GM19395 (cell line): ENCODE measurements around the gene CDYL2.
"Not testable (repeated sequence)": the region's sequence is repeated elsewhere in the genome, so short reads cannot be mapped to it uniquely, and the experiment has no call there.

Experiments used
- ATAC-seq: cut with Tn5 transposase; IDR thresholded peaks from one replicate; pipeline ENCODE4 v1.9.1; 2021; ENCODE audit warnings: mild to moderate bottlenecking, moderate library complexity; ENCODE audit not compliant: unreplicated experiment

The CDYL2 gene

GRCh38 chr16:80804526-80805383 lies at the start of gene CDYL2:
CDYL2 (minus strand) TSS chr16:80804598; CDS start chr16:80804173, 425 bp downstream.
- ATAC-seq: peak; percentile 57

DNA sequence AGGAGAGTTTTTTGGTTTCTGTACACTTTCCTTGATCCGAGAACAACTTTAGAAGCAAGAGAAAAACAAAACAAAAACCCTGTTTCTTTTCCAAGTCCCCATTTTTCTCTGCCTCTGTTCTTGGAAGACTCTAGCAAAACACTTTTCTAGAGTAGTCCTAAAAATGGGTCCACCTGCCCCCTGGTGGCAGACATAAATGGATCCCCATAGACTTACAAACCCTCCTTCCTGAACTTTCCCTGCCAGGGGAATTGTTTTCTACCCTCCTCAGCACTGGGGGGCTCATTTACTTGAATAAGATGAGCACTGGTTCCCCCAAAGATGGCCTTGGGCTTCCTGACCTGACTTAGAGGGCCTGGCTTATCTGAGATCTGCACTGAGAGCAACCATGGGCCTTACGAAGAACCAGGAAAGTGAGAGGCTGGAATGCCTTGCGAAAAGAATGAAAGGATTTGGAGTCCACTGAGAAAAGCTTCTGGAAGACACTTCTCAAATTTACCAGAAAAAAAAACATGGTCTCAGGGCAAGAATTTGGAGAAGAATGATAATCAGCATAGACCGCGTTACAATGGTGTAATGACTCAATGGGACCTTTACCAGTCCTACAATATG lies 48.0 kb upstream of the CDYL2 start:
- ATAC-seq: no peak

DNA sequence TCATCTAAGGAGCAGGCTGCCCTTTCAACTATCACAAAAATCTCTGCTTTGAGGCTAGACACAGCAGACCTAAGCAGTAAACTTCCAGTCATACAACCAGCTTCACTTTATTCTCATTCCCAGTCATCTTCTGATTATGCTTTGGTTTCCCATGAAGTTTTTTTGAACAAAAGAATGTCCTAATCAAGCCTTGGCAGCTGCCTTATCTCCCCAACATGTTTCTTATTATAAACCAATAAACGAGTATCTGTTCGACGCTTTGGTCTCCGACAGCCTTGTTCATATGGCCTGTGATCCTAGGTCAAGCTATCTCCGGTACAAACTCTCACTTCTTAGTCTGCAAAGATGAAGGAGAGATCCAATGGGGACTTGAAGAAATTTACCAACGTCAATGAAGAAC lies 47.4 kb upstream of the CDYL2 start:
- ATAC-seq: no peak

GRCh38 chr16:80850757-80851156 lies 46.4 kb upstream of the CDYL2 start:
- ATAC-seq: no peak

DNA sequence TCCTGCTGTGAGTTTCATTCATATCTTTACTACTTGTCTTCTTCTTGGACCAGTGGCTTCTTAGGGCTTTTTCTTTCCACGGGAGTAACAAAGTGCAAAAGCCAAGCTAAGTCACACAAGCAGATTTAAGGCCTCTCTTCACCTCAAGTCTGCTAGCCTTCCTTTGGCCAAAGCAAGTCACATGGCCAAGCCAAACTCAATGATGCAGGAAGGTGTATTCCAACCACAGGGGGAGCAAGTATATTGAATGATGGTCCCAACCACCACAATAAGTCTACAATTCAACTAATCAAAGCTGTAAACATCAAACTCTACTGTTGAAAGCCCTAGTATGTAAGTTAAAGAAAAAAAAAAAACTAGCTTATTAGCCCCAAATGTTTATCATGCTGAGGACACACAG lies 44.5 kb upstream of the CDYL2 start:
- ATAC-seq: no peak

GRCh38 chr16:80846680-80847079 lies 42.3 kb upstream of the CDYL2 start:
- ATAC-seq: no peak

- no peak for ATAC-seq
These were observed 41.9 kb upstream of the CDYL2 start for GRCh38 chr16:80846275-80846674.

GRCh38 chr16:80844395-80844794 lies 40.0 kb upstream of the CDYL2 start:
- no peak for ATAC-seq

DNA sequence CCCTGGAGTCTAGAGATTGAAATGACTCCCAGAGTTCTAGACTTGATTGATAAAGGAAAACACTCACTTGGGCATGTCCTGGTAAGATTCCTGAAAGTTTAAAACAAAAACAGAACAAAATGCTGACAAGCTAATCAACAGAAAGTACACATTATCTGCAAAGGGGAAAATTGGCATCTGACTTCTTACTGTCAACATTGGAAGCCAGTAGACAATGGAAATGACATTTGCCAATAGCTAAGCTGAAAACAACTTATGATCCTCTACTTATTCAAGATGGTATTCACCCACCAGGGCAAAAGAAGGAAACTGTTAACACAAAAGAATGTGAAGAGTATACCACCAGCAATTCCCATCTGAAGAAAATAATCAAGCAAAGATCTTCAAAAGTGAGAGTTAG lies 36.8 kb upstream of the CDYL2 start:
- no peak for ATAC-seq

DNA sequence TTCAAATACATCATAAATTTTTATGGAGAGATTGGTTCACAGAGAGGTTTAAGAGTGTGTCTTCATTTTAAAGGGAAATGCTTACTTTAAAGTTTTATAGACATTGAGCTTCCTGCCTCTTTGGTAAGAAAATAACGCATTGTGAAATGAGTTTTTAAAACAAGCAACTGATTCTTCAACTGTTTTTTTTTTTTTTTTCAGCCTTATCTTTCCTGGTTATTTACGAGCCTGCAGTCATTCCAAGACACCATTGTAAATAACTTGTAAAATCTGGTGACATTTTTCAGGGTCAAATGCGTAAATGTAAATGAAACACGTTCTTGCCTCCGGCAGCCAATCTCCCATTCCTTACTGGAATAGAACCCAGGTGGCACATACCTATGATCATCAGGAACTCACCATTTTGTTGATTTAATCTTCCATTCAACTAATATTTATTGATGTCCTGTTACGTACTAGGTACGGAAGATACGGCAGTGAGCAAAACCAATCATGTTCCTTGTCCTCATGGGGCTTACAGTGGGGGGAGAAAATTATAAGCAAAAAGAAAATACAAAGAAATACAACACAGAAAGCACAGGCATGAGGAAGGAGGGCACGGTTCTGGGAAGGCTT lies 33.2 kb upstream of the CDYL2 start:
- no peak for ATAC-seq

DNA sequence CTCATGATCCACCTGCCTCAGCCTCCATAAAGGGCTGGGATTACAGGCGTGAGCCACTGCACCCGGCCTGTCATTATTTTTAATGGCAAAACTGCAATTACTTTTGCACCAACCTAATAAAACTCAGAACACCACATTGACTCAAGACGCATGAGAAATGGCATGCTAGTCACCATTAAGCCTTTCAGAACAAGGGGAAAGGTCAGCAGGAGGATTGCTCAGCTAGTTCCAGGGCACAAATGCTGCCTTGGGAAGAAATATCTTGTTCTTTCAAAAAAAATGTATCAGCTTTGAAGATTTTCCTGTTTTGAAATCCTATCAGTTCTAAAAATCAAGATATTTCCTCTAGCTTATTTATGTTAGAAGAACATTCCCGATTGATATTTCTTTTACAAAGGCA lies 32.4 kb upstream of the CDYL2 start:
- ATAC-seq: no peak

GRCh38 chr16:80836202-80836601 lies 31.8 kb upstream of the CDYL2 start:
- ATAC-seq: no peak

DNA sequence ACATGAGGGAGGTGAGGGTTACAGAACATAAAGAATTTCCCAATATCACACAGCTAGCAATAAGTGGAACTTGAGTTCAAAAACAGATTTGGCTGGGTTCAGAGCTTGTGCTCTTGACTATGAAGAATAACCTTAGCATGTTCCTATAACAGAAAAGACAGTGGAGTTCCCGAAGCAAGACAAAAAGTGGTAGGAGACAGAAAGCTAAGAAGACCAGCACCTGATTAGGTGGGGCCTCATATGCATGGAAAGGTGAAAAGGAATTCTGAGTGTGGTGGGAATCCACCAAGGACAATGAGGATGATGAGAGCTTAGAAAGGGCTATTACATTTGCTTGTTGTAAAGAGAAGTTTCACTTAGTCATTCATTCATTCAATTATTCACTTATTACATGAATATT lies 26.6 kb upstream of the CDYL2 start:
- ATAC-seq: no peak

GRCh38 chr16:80828495-80828894 lies 24.1 kb upstream of the CDYL2 start:
- no peak for ATAC-seq

DNA sequence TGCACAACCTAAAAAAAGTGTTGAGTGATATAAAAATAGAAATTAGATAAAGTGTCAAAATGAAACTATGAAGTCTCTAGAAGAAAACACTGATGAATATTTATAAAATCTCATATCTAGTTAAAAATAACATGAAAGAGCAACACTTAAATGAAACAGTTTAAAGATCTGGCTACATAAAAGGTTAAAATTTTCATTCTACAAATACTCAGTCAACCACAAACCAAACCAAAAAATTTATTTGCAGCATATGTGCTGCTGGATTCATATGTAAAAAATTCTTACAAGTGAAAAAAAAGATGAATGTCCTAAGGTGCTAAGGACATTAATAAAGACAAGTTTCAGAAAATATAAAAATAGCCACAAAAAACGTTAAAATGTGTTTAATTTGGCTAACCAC lies 22.6 kb upstream of the CDYL2 start:
- no peak for ATAC-seq

GRCh38 chr16:80825365-80825758 lies 21.0 kb upstream of the CDYL2 start:
- no peak for ATAC-seq

- ATAC-seq: no peak
These were observed 20.4 kb upstream of the CDYL2 start for GRCh38 chr16:80824623-80825364.

GRCh38 chr16:80819988-80820387 lies 15.6 kb upstream of the CDYL2 start:
- no peak for ATAC-seq

DNA sequence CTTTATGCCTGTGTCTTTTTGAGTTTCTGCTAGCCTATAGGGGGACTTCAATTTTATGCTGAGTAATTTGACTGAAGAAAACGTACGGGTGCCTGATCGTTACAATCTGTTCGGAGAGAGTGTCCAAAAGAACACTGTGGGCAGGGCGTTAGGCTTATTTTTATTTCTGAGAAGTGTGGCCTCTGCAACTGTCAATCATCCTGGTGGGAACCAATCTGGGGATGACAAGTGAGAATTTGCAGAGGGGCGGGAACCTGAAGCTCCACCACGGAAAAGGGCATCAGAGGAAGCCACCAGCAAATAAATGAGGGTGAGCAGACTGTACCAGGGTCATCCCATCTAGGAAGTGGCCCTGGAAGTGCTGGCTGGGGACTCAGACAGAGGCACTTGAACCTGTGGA lies 12.0 kb upstream of the CDYL2 start:
- no peak for ATAC-seq

DNA sequence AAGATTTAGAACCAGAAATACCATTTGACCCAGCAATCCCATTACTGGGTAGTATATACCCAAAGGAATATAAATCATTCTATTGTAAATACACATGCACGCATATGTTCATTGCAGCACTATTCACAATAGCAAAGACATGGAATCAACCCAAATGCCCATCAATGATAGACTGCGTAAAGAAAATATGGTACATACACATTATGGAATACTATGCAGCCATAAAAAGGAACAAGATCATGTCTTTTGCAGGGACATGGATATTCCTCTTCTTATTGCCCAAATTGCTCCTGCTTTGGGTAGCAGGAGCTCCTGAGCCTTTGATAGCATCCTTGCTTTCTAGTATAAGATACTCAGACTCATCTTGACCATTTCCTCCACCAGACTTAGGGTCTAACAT lies 10.9 kb upstream of the CDYL2 start:
- not testable (repeated sequence) for ATAC-seq

DNA sequence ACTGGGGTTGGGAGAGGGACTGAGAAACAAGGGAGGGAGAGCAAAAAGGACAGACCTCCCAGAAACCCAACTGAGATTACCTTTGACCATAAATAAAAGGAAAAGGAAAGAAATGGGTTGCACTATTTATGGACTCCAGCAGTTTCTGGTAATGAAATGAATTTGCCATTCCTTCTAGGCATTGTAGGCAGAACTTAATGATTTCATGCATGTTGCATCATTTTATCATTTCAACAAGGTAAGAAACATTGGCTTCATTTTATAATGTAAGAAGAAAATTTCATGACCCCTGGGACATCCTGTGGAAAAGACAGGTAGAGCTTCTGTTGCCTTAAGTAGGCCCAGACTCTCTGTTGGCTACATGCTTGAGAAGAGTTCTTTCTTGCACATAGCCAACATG lies 8.2 kb upstream of the CDYL2 start:
- ATAC-seq: no peak
